Measurements from ENCODE around the gene TLL2.

DNA sequence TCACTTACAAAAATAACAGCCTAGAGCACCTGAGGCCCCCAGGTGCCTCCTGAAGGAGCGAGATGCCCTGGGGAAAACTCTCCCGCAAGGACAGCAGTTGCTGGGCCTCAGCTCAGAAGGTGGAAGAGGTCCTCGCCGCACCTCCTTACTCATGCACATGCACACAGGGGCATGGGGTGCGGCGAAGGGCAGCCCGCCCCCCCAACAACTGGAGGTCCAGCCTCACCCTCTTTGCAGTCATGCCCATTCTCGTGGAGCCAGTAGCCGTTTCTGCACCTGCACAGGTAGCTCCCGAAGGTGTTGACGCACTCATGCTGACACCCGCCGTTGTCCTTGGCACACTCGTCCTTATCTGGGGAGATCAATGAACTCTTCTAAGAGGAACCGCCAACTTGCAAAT, 135.0 kb downstream of the TLL2 start:
- TF ChIP-seq, protein P1, sequence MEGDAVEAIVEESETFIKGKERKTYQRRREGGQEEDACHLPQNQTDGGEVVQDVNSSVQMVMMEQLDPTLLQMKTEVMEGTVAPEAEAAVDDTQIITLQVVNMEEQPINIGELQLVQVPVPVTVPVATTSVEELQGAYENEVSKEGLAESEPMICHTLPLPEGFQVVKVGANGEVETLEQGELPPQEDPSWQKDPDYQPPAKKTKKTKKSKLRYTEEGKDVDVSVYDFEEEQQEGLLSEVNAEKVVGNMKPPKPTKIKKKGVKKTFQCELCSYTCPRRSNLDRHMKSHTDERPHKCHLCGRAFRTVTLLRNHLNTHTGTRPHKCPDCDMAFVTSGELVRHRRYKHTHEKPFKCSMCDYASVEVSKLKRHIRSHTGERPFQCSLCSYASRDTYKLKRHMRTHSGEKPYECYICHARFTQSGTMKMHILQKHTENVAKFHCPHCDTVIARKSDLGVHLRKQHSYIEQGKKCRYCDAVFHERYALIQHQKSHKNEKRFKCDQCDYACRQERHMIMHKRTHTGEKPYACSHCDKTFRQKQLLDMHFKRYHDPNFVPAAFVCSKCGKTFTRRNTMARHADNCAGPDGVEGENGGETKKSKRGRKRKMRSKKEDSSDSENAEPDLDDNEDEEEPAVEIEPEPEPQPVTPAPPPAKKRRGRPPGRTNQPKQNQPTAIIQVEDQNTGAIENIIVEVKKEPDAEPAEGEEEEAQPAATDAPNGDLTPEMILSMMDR (IDR thresholded peaks at IDR 0.05), result no peak
- TF ChIP-seq EP300 (IDR thresholded peaks at IDR 0.05), result no peak

All from upper lobe of left lung (tissue), 4 donors.